RKO (cell line): ENCODE results near the gene ZCCHC10.
"Not testable (repeated sequence)": the region's sequence is repeated elsewhere in the genome, so short reads cannot be mapped to it uniquely, and the experiment has no call there.

Experiments used
- DNase-seq: peaks from one replicate; pipeline ENCODE4 v3.0.0-alpha.2; 2016; ENCODE audit warnings: low spot score

ZCCHC10 gene

GRCh38 chr5:132976852-132977251 is 49.5 kb downstream of the ZCCHC10 start:
- no peak for DNase-seq

GRCh38 chr5:132972436-132972828 is 53.9 kb downstream of the ZCCHC10 start:
- DNase-seq: not testable (repeated sequence)

GRCh38 chr5:132971483-132972435 is 54.6 kb downstream of the ZCCHC10 start:
- peak; percentile 49 for DNase-seq

- DNase-seq: no peak
These were observed 61.2 kb downstream of the ZCCHC10 start for GRCh38 chr5:132965120-132965519.

- DNase-seq: peak; percentile 96
These were observed 62.9 kb downstream of the ZCCHC10 start, which contains the start of gene AFF4 for GRCh38 chr5:132963171-132964104. Gene AFF4, minus strand, starts transcription at chr5:132963634. Its CDS starts 26,445 bp downstream, at chr5:132937189.

- DNase-seq: peak; percentile 79
These were observed 63.8 kb downstream of the ZCCHC10 start for GRCh38 chr5:132962429-132963021.

GRCh38 chr5:132961887-132962286 is 64.5 kb downstream of the ZCCHC10 start:
- peak; percentile 75 for DNase-seq

GRCh38 chr5:132961123-132961815 is 65.1 kb downstream of the ZCCHC10 start:
- peak; percentile 69 for DNase-seq

- not testable (repeated sequence) for DNase-seq
These were observed 70.1 kb downstream of the ZCCHC10 start for GRCh38 chr5:132956166-132956799.

- DNase-seq: no peak
These were observed 72.6 kb downstream of the ZCCHC10 start for GRCh38 chr5:132953710-132954109.

GRCh38 chr5:132952829-132953228 is 73.5 kb downstream of the ZCCHC10 start:
- DNase-seq: no peak

- DNase-seq: no peak
These were observed 74.5 kb downstream of the ZCCHC10 start for GRCh38 chr5:132951897-132952296.

- DNase-seq: no peak
These were observed 77.2 kb downstream of the ZCCHC10 start for GRCh38 chr5:132949136-132949535.

- DNase-seq: no peak
These were observed 78.7 kb downstream of the ZCCHC10 start for GRCh38 chr5:132947671-132948070.
